Ovary (tissue), 9 donors: ENCODE results near the gene TRABD2B. TPM values are rescaled to one million over a fixed set of nuclear protein-coding genes. Genes with fewer than 3 reads are reported as not detected.

Experiments used
- DNase-seq, 5 donors: peaks; one replicate each; pipeline ENCODE4 v3.0.0-alpha.2; 2019 to 2020
- H3K27ac ChIP-seq, 2 donors: fragments of 200-600 bp; one replicate each; pipeline versions ENCODE4 v1.5.1 to v1.8.0; 2019 to 2022
- H3K27me3 ChIP-seq: fragments of 200-600 bp; one replicate; pipeline ENCODE4 v1.8.0; 2022
- H3K36me3 ChIP-seq: fragments of 200-600 bp; sonication (generic); one replicate; pipeline ENCODE4 v1.5.1; 2019
- H3K4me1 ChIP-seq: one replicate; pipeline ENCODE4 v1.8.1; 2013; ENCODE audit warnings: mild to moderate bottlenecking, moderate library complexity; ENCODE audit not compliant: insufficient read depth
- H3K4me3 ChIP-seq: fragments of 200-600 bp; sonication (generic); one replicate; pipeline ENCODE4 v1.5.1; 2017
- H3K9me3 ChIP-seq, 2 donors: fragments of 200-600 bp in 1 of 2; sonication (generic) in 1 of 2; one replicate each; pipeline versions ENCODE4 v1.5.1 to v1.8.1; 2013 to 2019; ENCODE audit warnings: mild to moderate bottlenecking in 1 of 2, moderate library complexity in 1 of 2
- EP300 ChIP-seq: sonication (generic); formaldehyde crosslinking; IDR thresholded peaks from one replicate; pipeline ENCODE4 v1.6.1; 2017; ENCODE audit warnings: antibody characterized with exemption
- POLR2A ChIP-seq: fragments of 450-650 bp; IDR thresholded peaks from one replicate; pipeline ENCODE4 v1.6.1; 2017; ENCODE audit warnings: antibody characterized with exemption, mild to moderate bottlenecking, moderate library complexity
- WGBS, 3 donors: extraction: QIAGEN DNeasy Blood & Tissue Kit in 1 of 3; methylation state at CpG; one replicate each; pipeline versions ENCODE4 v1.1.5 to v1.1.7; 2013 to 2017; 5-methylcytosine and 5-hydroxymethylcytosine counted together
- intact Hi-C, 4 donors: fragments of 100-400 bp; cut with DNase I; formaldehyde crosslinking; loops; one replicate each; pipeline versions ENCODE4 v1.11.0 to v1.15.1; 2022 to 2023
- polyA plus RNA-seq, 2 donors: library from polyadenylated mRNA; stranded (reverse); fragments of 200-250 nt in 1 of 2; fragments of 350-450 nt in 1 of 2; fragmentation: Illumina TruSeq in 1 of 2; extraction: RNeasy Lipid Tissue Mini Kit (QIAGEN cat#74804) in 1 of 2; gene quantifications; one replicate each; pipeline ENCODE4 v1.2.3, GENCODE V29; 2013 to 2014
- total RNA-seq, 7 donors: library from RNA; depleted of rRNA in 2 of 7; stranded (reverse); fragments of >200 nt in 2 of 7; fragmentation: NEBNext Ultra II Directional in 3 of 7; extraction: Animal tissue kit (Norgen Biotek cat#: 25700) in 3 of 7; gene quantifications; one replicate each; pipeline versions ENCODE4 v1.1.0 to v1.2.4, GENCODE V29; 2016 to 2023
- TF ChIP-seq, protein P1 (sequence below), 3 donors: fragments of 450-650 bp in 2 of 3; fragments of 200-600 bp in 1 of 3; IDR thresholded peaks; one replicate each; pipeline versions ENCODE4 v1.5.1 to v1.8.0; 2016 to 2022; ENCODE audit warnings: antibody characterized with exemption in 3 of 3, mild to moderate bottlenecking in 1 of 3
- donor health status: DM: no; HTN: no; CAD: no; lungs with moderate emphysema.
- donor health status: DM: no; HTN: no; CAD: no.
- donor health status: Bipolar disorder and iron deficiency.
- donor health status: DM: yes; HTN: yes; CAD: no.
- donor health status: DM: no; HTN: no; CAD: no.
- donor health status: DM: yes; HTN: yes; CAD: no.

TRABD2B gene
- total and polyA plus RNA-seq, 9 donors, result 0.18 to 1.6 (median 0.52) TPM

DNA sequence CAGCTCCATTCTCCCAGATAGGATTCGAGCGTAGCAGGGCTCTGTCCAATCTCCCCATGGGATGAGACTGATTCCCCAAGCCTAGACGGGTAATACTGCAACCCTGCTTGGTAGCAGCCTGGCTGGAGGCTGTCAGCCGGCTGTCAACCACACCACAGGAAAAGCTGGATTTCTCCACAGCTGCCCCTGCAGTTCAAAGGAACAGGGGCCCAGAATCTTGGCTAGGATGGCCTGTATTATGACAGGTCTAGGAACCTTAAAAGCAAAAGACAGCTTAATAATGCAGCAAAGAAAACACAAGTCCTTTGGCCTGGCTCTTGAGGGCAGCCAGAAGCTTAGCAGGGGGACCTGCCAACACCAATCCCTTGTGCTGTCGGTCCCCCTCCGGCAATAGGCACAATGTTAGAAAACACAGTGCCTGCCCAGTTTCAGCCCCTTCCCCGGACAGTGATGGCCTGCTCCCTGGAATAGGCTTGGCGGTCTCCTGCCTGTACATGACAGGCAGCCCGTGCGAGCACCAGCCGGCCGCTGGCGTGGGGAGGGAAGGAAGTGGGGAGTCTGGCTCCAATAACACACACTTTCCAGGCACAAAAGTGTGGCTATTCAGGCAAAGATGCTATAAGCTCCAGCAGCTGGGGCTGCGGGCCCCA, 90.5 kb downstream of the TRABD2B start:
- no peaks in the 10 kb centered on the region for H3K27me3 ChIP-seq
- H3K4me1 ChIP-seq, result no peaks in the 10 kb centered on the region
- H3K27ac ChIP-seq, result no peak overlapping the region
- no peaks in the 10 kb centered on the region for H3K9me3 ChIP-seq
- intact Hi-C loops, result no loop called here
- H3K36me3 ChIP-seq, result no peaks in the 10 kb centered on the region
- DNase-seq, result no peak
- H3K4me3 ChIP-seq, result no peak overlapping the region
- TF ChIP-seq, protein P1, sequence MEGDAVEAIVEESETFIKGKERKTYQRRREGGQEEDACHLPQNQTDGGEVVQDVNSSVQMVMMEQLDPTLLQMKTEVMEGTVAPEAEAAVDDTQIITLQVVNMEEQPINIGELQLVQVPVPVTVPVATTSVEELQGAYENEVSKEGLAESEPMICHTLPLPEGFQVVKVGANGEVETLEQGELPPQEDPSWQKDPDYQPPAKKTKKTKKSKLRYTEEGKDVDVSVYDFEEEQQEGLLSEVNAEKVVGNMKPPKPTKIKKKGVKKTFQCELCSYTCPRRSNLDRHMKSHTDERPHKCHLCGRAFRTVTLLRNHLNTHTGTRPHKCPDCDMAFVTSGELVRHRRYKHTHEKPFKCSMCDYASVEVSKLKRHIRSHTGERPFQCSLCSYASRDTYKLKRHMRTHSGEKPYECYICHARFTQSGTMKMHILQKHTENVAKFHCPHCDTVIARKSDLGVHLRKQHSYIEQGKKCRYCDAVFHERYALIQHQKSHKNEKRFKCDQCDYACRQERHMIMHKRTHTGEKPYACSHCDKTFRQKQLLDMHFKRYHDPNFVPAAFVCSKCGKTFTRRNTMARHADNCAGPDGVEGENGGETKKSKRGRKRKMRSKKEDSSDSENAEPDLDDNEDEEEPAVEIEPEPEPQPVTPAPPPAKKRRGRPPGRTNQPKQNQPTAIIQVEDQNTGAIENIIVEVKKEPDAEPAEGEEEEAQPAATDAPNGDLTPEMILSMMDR (IDR thresholded peaks at IDR 0.05), result no peak
- TF ChIP-seq EP300 (no peak), POLR2A (no peak)
- 74 to 87% (median 74%) methylated on average over 14 of the region's 14 CpGs for WGBS, 3 donors

- TF ChIP-seq, protein P1 (IDR thresholded peaks at IDR 0.05), result no peak
- TF ChIP-seq EP300 (no peak), POLR2A (no peak)
- Histone ChIP-seq H3K27me3 (no peaks in the 10 kb centered on the region), H3K9me3 (no peaks in the 10 kb centered on the region), H3K27ac (no peak overlapping the region), H3K4me3 (no peak overlapping the region), H3K4me1 (no peaks in the 10 kb centered on the region), H3K36me3 (no peaks in the 10 kb centered on the region)
- DNase-seq, result no peak
- 53 to 59% (median 56%) methylated on average over 4 of the region's 4 CpGs for WGBS, 3 donors
- intact Hi-C loops, result no loop called here
These were observed 91.2 kb downstream of the TRABD2B start for GRCh38 chr1:47906009-47906432.

- no peaks in the 10 kb centered on the region for H3K27me3 ChIP-seq
- H3K27ac ChIP-seq, result no peak overlapping the region
- no peaks in the 10 kb centered on the region for H3K4me1 ChIP-seq
- DNase-seq, result no peak
- H3K9me3 ChIP-seq, result no peaks in the 10 kb centered on the region
- intact Hi-C loops, result no loop called here
- TF ChIP-seq EP300 (no peak), POLR2A (no peak)
- TF ChIP-seq, protein P1 (IDR thresholded peaks at IDR 0.05), result no peak
- H3K36me3 ChIP-seq, result no peaks in the 10 kb centered on the region
- no peak overlapping the region for H3K4me3 ChIP-seq
These were observed 93.5 kb downstream of the TRABD2B start for GRCh38 chr1:47903723-47904122.

DNA sequence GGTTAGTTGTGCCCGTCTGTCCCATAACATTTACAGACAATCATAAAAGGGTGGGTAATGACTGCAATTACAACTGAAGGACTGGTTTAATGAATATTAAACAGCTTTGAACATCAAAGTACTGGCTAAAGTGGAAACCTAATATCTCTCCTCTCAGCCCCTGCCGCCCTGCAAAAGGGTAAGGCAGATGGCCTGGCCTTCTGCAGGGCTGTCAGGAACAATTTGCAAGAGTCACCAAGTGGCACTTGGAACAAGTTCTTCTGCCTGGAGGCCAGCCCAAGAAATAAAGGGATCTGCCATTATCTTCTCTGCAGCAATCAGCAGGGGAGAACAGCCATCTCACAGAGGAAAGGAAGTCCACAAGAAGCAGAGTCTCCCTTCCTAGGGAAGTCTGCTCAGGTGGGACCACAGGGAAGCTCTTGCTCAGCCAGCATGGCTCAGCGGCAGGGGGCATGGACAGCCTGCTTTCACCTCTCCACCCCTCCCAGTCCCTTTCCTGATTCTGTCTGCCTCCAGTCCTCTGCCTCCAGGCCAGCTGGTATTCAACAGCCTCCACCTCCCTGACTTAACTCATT, 96.1 kb downstream of the TRABD2B start:
- H3K4me1 ChIP-seq, result no peaks in the 10 kb centered on the region
- DNase-seq, result no peak
- no peaks in the 10 kb centered on the region for H3K27me3 ChIP-seq
- H3K27ac ChIP-seq, result no peak overlapping the region
- intact Hi-C loops, result no loop called here
- H3K36me3 ChIP-seq, result no peaks in the 10 kb centered on the region
- H3K9me3 ChIP-seq, result no peaks in the 10 kb centered on the region
- TF ChIP-seq EP300 (no peak), POLR2A (no peak)
- TF ChIP-seq, protein P1 (IDR thresholded peaks at IDR 0.05), result no peak
- WGBS, 3 donors, result 91 to 94% (median 92%) methylated on average over 3 of the region's 3 CpGs
- no peak overlapping the region for H3K4me3 ChIP-seq
